ENCODE measurements around the gene PITPNC1. TPM values are rescaled to one million over a fixed set of nuclear protein-coding genes. Genes with fewer than 3 reads are reported as not detected.

PITPNC1 gene
- polyA plus RNA-seq, 1 donor from 2014 or later: 18.8 TPM

DNA sequence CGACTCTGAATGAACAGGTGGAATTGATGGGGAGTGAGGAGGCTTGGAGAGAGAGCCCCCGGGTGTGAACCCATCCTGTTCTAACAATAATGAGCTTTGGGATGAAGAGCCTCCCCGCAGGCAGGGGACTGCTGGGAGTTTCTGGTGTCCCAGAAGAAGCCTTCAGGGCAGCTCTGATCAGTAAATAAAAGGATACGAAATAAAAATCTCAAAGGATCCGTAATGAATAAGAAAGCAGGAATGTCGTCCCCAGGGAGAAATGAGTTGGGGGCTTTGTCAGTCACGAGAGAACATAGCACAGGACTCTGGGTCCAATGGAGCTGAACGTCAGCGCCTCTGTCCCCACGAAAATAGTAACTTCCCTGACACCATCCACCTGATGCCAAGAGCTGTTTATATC, 113.4 kb downstream of the PITPNC1 start:
- no peaks in the 10 kb centered on the region for H3K9me2 ChIP-seq (ENCODE audit: insufficient read depth, low read length)
- no peaks in the 10 kb centered on the region for H4K20me1 ChIP-seq (ENCODE audit: insufficient read depth)
- H3K27me3 ChIP-seq (ENCODE audit: insufficient read depth, low read depth, low read length): no peaks in the 10 kb centered on the region
- TF ChIP-seq POLR2AphosphoS5 (IDR thresholded peaks at IDR 0.05): no peak
- no peak for TF ChIP-seq TAF1 (IDR thresholded peaks at IDR 0.05; ENCODE audit: low read depth)
- no peak for TF ChIP-seq RAD21 (conservative IDR thresholded peaks at IDR 0.05)
- TF ChIP-seq, protein P1, sequence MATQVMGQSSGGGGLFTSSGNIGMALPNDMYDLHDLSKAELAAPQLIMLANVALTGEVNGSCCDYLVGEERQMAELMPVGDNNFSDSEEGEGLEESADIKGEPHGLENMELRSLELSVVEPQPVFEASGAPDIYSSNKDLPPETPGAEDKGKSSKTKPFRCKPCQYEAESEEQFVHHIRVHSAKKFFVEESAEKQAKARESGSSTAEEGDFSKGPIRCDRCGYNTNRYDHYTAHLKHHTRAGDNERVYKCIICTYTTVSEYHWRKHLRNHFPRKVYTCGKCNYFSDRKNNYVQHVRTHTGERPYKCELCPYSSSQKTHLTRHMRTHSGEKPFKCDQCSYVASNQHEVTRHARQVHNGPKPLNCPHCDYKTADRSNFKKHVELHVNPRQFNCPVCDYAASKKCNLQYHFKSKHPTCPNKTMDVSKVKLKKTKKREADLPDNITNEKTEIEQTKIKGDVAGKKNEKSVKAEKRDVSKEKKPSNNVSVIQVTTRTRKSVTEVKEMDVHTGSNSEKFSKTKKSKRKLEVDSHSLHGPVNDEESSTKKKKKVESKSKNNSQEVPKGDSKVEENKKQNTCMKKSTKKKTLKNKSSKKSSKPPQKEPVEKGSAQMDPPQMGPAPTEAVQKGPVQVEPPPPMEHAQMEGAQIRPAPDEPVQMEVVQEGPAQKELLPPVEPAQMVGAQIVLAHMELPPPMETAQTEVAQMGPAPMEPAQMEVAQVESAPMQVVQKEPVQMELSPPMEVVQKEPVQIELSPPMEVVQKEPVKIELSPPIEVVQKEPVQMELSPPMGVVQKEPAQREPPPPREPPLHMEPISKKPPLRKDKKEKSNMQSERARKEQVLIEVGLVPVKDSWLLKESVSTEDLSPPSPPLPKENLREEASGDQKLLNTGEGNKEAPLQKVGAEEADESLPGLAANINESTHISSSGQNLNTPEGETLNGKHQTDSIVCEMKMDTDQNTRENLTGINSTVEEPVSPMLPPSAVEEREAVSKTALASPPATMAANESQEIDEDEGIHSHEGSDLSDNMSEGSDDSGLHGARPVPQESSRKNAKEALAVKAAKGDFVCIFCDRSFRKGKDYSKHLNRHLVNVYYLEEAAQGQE (IDR thresholded peaks at IDR 0.05; ENCODE audit: borderline replicate concordance): no peak
- TF ChIP-seq EP300 (conservative IDR thresholded peaks at IDR 0.05; ENCODE audit: poor library complexity, severe bottlenecking): no peak
- no peak for TF ChIP-seq EZH2 (IDR thresholded peaks at IDR 0.05; ENCODE audit: borderline replicate concordance, insufficient read depth, low read length, poor library complexity, severe bottlenecking)
- no peak for TF ChIP-seq MXI1 (conservative IDR thresholded peaks at IDR 0.05; ENCODE audit: poor library complexity, severe bottlenecking)
- TF ChIP-seq, protein P2, sequence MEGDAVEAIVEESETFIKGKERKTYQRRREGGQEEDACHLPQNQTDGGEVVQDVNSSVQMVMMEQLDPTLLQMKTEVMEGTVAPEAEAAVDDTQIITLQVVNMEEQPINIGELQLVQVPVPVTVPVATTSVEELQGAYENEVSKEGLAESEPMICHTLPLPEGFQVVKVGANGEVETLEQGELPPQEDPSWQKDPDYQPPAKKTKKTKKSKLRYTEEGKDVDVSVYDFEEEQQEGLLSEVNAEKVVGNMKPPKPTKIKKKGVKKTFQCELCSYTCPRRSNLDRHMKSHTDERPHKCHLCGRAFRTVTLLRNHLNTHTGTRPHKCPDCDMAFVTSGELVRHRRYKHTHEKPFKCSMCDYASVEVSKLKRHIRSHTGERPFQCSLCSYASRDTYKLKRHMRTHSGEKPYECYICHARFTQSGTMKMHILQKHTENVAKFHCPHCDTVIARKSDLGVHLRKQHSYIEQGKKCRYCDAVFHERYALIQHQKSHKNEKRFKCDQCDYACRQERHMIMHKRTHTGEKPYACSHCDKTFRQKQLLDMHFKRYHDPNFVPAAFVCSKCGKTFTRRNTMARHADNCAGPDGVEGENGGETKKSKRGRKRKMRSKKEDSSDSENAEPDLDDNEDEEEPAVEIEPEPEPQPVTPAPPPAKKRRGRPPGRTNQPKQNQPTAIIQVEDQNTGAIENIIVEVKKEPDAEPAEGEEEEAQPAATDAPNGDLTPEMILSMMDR (IDR thresholded peaks at IDR 0.05; ENCODE audit: poor library complexity, severe bottlenecking): no peak
- TF ChIP-seq SMC3 (conservative IDR thresholded peaks at IDR 0.05; ENCODE audit: poor library complexity): no peak
- H3K4me2 ChIP-seq (ENCODE audit: low read length): no peak overlapping the region
- H3K79me2 ChIP-seq (replicated peaks; ENCODE audit: insufficient read depth, low read length): no peaks in the 10 kb centered on the region
- no peaks in the 10 kb centered on the region for H3K9me3 ChIP-seq (ENCODE audit: low read length)
- H3F3A ChIP-seq (ENCODE audit: insufficient read depth, low read length, poor library complexity, severe bottlenecking): no peaks in the 10 kb centered on the region
- H3K9ac ChIP-seq (ENCODE audit: low read length): no peak overlapping the region
- no peak overlapping the region for H3K4me3 ChIP-seq (ENCODE audit: low read length)
- no peak overlapping the region for H3K27ac ChIP-seq (ENCODE audit: low read length)
- H2AFZ ChIP-seq (ENCODE audit: low read depth, low read length): no peak overlapping the region
- H3K36me3 ChIP-seq (ENCODE audit: insufficient read depth, low read length): no peaks in the 10 kb centered on the region

DNA sequence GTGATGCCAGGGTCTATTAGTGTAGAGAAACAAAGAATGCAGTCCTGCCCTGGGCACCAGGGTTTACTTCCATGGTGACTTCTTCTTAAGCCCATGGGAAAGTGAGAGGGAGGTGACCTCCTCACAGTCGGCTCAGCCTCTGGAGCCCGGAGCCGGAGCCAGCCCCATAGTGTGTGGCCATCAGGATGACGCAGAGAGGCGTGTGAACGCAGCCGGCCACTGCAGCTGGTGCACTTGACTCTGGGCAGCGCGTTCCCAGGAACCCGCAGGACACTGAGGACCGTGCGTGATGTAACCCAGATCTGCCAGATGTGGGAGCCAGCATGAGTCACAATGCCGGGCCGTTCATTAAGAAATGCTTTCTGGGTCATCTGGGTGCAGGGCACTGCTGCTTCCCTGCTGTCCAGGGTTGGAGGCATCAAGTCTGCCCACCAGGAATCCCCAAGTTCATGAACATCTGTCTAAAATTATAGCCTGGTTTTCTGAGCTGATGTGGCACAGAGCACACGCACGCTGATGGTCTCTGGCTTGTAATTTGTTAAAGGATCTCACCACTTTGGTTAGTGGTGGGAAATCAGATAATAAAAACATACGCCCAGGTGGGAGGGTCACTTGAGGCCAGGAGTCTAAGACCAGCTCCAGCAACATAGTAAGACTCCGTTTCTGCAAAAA, 114.1 kb downstream of the PITPNC1 start:
- Histone ChIP-seq H3K36me3 (ENCODE audit: insufficient read depth, low read length) (no peaks in the 10 kb centered on the region), H3K27me3 (ENCODE audit: insufficient read depth, low read depth, low read length) (no peaks in the 10 kb centered on the region), H3K9ac (ENCODE audit: low read length) (no peak overlapping the region), H4K20me1 (ENCODE audit: insufficient read depth) (no peaks in the 10 kb centered on the region), H3K9me2 (ENCODE audit: insufficient read depth, low read length) (no peaks in the 10 kb centered on the region), H3K4me3 (ENCODE audit: low read length) (no peak overlapping the region), H3K4me2 (ENCODE audit: low read length) (no peak overlapping the region), H3K79me2 (replicated peaks; ENCODE audit: insufficient read depth, low read length) (no peaks in the 10 kb centered on the region), H2AFZ (ENCODE audit: low read depth, low read length) (no peak overlapping the region), H3K27ac (ENCODE audit: low read length) (no peak overlapping the region), H3F3A (ENCODE audit: insufficient read depth, low read length, poor library complexity, severe bottlenecking) (no peaks in the 10 kb centered on the region), H3K9me3 (ENCODE audit: low read length) (no peaks in the 10 kb centered on the region)
- TF ChIP-seq, protein P2 (IDR thresholded peaks at IDR 0.05; ENCODE audit: poor library complexity, severe bottlenecking): no peak
- TF ChIP-seq EZH2 (IDR thresholded peaks at IDR 0.05; ENCODE audit: borderline replicate concordance, insufficient read depth, low read length, poor library complexity, severe bottlenecking): no peak
- no peak for TF ChIP-seq EP300 (conservative IDR thresholded peaks at IDR 0.05; ENCODE audit: poor library complexity, severe bottlenecking)

All from neural cell (in vitro differentiated cells).